Trophoblast cell (in vitro differentiated cells and primary cell): ENCODE data around the gene KLC1.
A peak's percentile ranks its signal among the peaks of the same experiment; 100 is the strongest.

Source experiments
- DNase-seq, 2 donors: peaks; one replicate each; pipeline ENCODE4 v3.0.0-alpha.2; 2016
- H2AFZ ChIP-seq: 2 replicates; pipeline ENCODE4 v1.6.1; 2013; ENCODE audit warnings: low read length, moderate library complexity, mild to moderate bottlenecking; ENCODE audit not compliant: insufficient read depth, poor library complexity
- H2AK5ac ChIP-seq: 2 replicates; pipeline ENCODE4 v1.6.1; 2013; ENCODE audit warnings: mild to moderate bottlenecking, low read length
- H2BK120ac ChIP-seq: 2 replicates; pipeline ENCODE4 v1.6.1; 2013; ENCODE audit warnings: low read length, mild to moderate bottlenecking, moderate library complexity; ENCODE audit not compliant: insufficient read depth, poor library complexity
- H2BK12ac ChIP-seq: 2 replicates; pipeline ENCODE4 v1.6.1; 2013; ENCODE audit warnings: mild to moderate bottlenecking, low read length, moderate library complexity
- H2BK5ac ChIP-seq: 2 replicates; pipeline ENCODE4 v1.6.1; 2013; ENCODE audit warnings: low read length, low read depth, moderate library complexity, mild to moderate bottlenecking; ENCODE audit not compliant: poor library complexity
- H3K14ac ChIP-seq: 2 replicates; pipeline ENCODE4 v1.6.1; 2013; ENCODE audit warnings: mild to moderate bottlenecking, low read length
- H3K18ac ChIP-seq: 2 replicates; pipeline ENCODE4 v1.6.1; 2013; ENCODE audit warnings: mild to moderate bottlenecking, low read length
- H3K23ac ChIP-seq: 2 replicates; pipeline ENCODE4 v1.6.1; 2013; ENCODE audit warnings: low read length
- H3K27ac ChIP-seq: 2 replicates; pipeline ENCODE4 v1.5.1; 2013; ENCODE audit warnings: low read depth, mild to moderate bottlenecking, inconsistent platforms, low read length, moderate library complexity
- H3K27me3 ChIP-seq: 2 replicates; pipeline ENCODE4 v1.6.1; 2013; ENCODE audit warnings: inconsistent platforms, mild to moderate bottlenecking, low read length, moderate library complexity; ENCODE audit not compliant: insufficient read depth
- H3K36me3 ChIP-seq, 2 experiments: 1 replicate in 1 of 2; 2 replicates in 1 of 2; pipeline ENCODE4 v1.6.1; 2013; ENCODE audit warnings: low read length in 2 of 2, mild to moderate bottlenecking in 2 of 2, moderate library complexity in 1 of 2; ENCODE audit not compliant: insufficient read depth in 2 of 2, control insufficient read depth in 1 of 2
- H3K4ac ChIP-seq: 2 replicates; pipeline ENCODE4 v1.6.1; 2013; ENCODE audit warnings: low read depth, mild to moderate bottlenecking, low read length, moderate library complexity
- H3K4me1 ChIP-seq, 2 experiments: 1 replicate in 1 of 2; 2 replicates in 1 of 2; pipeline ENCODE4 v1.6.1; 2013; ENCODE audit warnings: low read length in 2 of 2, mild to moderate bottlenecking in 2 of 2, moderate library complexity in 1 of 2; ENCODE audit not compliant: insufficient read depth in 2 of 2, control insufficient read depth in 1 of 2
- H3K4me2 ChIP-seq: 2 replicates; pipeline ENCODE4 v1.6.1; 2013; ENCODE audit warnings: inconsistent platforms, mild to moderate bottlenecking, low read length, moderate library complexity
- H3K4me3 ChIP-seq: 2 replicates; pipeline ENCODE4 v1.5.1; 2013; ENCODE audit warnings: mild to moderate bottlenecking, low read depth, low read length, inconsistent platforms
- H3K79me1 ChIP-seq: one replicate; pipeline ENCODE4 v1.6.1; 2013; ENCODE audit warnings: low read length
- H3K79me2 ChIP-seq: 2 replicates; pipeline ENCODE4 v1.6.1; 2013; ENCODE audit warnings: low read length, mild to moderate bottlenecking; ENCODE audit not compliant: control insufficient read depth, insufficient read depth, poor library complexity
- H3K9ac ChIP-seq: 2 replicates; pipeline ENCODE4 v1.6.1; 2013; ENCODE audit warnings: mild to moderate bottlenecking, low read length
- H3K9me3 ChIP-seq: 2 replicates; pipeline ENCODE4 v1.6.1; 2013; ENCODE audit warnings: low read depth, mild to moderate bottlenecking, control low read depth, inconsistent platforms, low read length; ENCODE audit not compliant: insufficient read depth
- H4K12ac ChIP-seq: 2 replicates; pipeline ENCODE4 v1.6.1; 2013; ENCODE audit warnings: low read depth, mild to moderate bottlenecking, low read length, moderate library complexity
- H4K8ac ChIP-seq: 2 replicates; pipeline ENCODE4 v1.6.1; 2013; ENCODE audit warnings: low read depth, mild to moderate bottlenecking, low read length, moderate library complexity
- H4K91ac ChIP-seq: one replicate; pipeline ENCODE4 v1.6.1; 2013; ENCODE audit warnings: low read depth, mild to moderate bottlenecking, low read length, moderate library complexity
- WGBS: extraction: QIAGEN DNeasy Blood & Tissue Kit; methylation state at CpG from one replicate; pipeline ENCODE4 v1.1.7; 2013; ENCODE audit warnings: missing lambda C conversion rate; ENCODE audit not compliant: insufficient read length, insufficient coverage; ENCODE audit errors: extremely low coverage; 5-methylcytosine and 5-hydroxymethylcytosine counted together

KLC1 gene

DNA sequence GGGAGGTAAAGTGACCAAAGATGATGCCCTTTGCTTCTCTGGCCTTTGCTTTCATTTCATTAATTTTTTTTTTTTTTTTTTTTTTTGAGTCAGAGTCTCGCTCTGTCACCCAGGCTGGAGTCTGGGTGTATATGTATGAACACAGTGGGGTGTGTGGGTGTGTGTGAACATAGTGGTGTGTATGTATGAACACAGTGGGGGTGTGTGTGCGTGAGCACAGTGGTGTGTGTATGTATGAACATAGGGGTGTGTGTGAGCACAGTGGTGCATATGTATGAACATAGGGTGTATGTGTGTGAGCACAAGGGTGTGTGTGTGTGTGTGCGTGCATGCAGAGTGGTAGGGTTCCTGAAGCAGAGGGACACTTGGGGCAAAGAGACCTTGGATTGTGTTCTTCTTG lies 9.6 kb downstream of the KLC1 start:
- peaks cover 4 to 6% of the 10 kb centered on the region in 2 experiments for H3K36me3 ChIP-seq
- H3K79me2 ChIP-seq = peaks cover 13% of the 10 kb centered on the region
- no peak overlapping the region for H3K4me2 ChIP-seq
- no peak overlapping the region for H4K12ac ChIP-seq
- H2BK120ac ChIP-seq = no peak overlapping the region
- H3K4me1 ChIP-seq = peaks cover 2 to 3% of the 10 kb centered on the region in 2 experiments
- peak overlapping the region; percentile 9 for H3K4ac ChIP-seq
- no peak overlapping the region for H3K4me3 ChIP-seq
- no peak overlapping the region for H3K9ac ChIP-seq
- no peak overlapping the region for H3K27ac ChIP-seq
- no peaks in the 10 kb centered on the region for H3K27me3 ChIP-seq
- no peak overlapping the region for H3K18ac ChIP-seq
- no peak overlapping the region for H4K91ac ChIP-seq
- H2AFZ ChIP-seq = no peak overlapping the region
- no peak overlapping the region for H3K14ac ChIP-seq
- H2BK5ac ChIP-seq = no peak overlapping the region
- H4K8ac ChIP-seq = no peak overlapping the region
- H2BK12ac ChIP-seq = no peak overlapping the region
- no peaks in the 10 kb centered on the region for H3K9me3 ChIP-seq
- no peak overlapping the region for H2AK5ac ChIP-seq
- WGBS = no CpG with 5 or more reads among the region's 3 CpGs
- DNase-seq = no peak
- peak overlapping the region; percentile 100 for H3K23ac ChIP-seq
- no peaks in the 10 kb centered on the region for H3K79me1 ChIP-seq

DNA sequence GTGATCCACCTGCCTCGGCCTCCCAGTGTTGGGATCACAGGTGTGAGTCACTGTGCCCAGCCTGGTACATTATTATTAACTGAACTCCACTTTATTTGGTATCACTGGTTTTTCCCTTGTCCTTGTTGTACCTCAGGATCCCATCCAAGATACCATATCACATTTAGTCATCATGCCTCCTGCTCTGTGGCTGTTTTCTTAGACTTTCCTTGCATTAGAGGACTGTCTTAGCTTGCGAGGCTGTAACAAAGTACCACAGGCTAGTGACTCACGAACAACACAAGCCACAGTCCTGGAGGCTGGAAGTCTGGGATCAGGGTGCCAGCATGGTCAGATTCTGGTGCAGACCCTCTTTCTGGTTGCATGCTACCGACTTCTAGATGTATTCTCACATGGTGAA lies 12.2 kb downstream of the KLC1 start:
- H2BK120ac ChIP-seq = no peak overlapping the region
- no peak overlapping the region for H4K91ac ChIP-seq
- H4K8ac ChIP-seq = no peak overlapping the region
- H3K23ac ChIP-seq = no peak overlapping the region
- no peak overlapping the region for H3K14ac ChIP-seq
- H3K18ac ChIP-seq = no peak overlapping the region
- WGBS = no CpG with 5 or more reads among the region's 4 CpGs
- H2BK12ac ChIP-seq = no peak overlapping the region
- no peak overlapping the region for H4K12ac ChIP-seq
- no peak overlapping the region for H2BK5ac ChIP-seq
- no peaks in the 10 kb centered on the region for H3K9me3 ChIP-seq
- peaks cover 17% of the 10 kb centered on the region for H3K79me2 ChIP-seq
- H3K4ac ChIP-seq = peak overlapping the region; percentile 57
- H3K27me3 ChIP-seq = no peaks in the 10 kb centered on the region
- H3K4me1 ChIP-seq = peaks cover 2 to 3% of the 10 kb centered on the region in 2 experiments
- H3K4me2 ChIP-seq = no peak overlapping the region
- H2AFZ ChIP-seq = no peak overlapping the region
- H3K79me1 ChIP-seq = no peaks in the 10 kb centered on the region
- H3K4me3 ChIP-seq = no peak overlapping the region
- H3K9ac ChIP-seq = no peak overlapping the region
- H2AK5ac ChIP-seq = no peak overlapping the region
- H3K36me3 ChIP-seq = peaks cover 8% of the 10 kb centered on the region in 2 experiments
- DNase-seq = peak; percentile 90 to 93
- H3K27ac ChIP-seq = no peak overlapping the region

DNA sequence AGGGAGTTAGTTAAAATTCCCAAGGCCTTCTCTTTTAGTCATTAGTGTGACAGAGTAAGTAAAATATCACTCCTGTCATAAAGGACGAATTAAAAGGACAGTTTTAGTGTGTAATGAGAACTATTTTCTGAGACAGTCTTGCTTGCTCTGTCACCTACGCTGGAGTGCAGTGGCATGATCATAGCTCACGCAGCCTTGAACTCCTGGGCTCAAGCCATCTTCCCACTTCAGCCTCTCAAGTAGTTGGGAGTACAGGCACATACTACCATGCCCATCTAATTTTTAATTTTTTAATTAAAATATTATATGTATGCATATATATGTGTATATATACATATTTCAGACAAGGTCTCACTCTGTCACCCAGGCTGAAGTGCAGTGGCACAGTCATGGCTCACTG lies 17.2 kb downstream of the KLC1 start:
- no peak overlapping the region for H3K4me3 ChIP-seq
- no peak overlapping the region for H2BK5ac ChIP-seq
- H2AFZ ChIP-seq = no peak overlapping the region
- no peak overlapping the region for H2BK12ac ChIP-seq
- no peak overlapping the region for H3K9ac ChIP-seq
- no peaks in the 10 kb centered on the region for H3K9me3 ChIP-seq
- no peak for DNase-seq
- H2BK120ac ChIP-seq = no peak overlapping the region
- H2AK5ac ChIP-seq = no peak overlapping the region
- peaks cover 4 to 8% of the 10 kb centered on the region in 2 experiments for H3K36me3 ChIP-seq
- no peak overlapping the region for H4K8ac ChIP-seq
- H3K14ac ChIP-seq = no peak overlapping the region
- H3K23ac ChIP-seq = no peak overlapping the region
- H4K12ac ChIP-seq = no peak overlapping the region
- H3K27me3 ChIP-seq = no peaks in the 10 kb centered on the region
- H4K91ac ChIP-seq = no peak overlapping the region
- H3K4ac ChIP-seq = peak overlapping the region; percentile 91
- WGBS = no CpG with 5 or more reads among the region's 3 CpGs
- peaks cover 16% of the 10 kb centered on the region for H3K79me2 ChIP-seq
- no peaks in the 10 kb centered on the region for H3K79me1 ChIP-seq
- no peak overlapping the region for H3K18ac ChIP-seq
- no peak overlapping the region for H3K4me2 ChIP-seq
- no peaks in the 10 kb centered on the region for H3K4me1 ChIP-seq
- no peak overlapping the region for H3K27ac ChIP-seq

DNA sequence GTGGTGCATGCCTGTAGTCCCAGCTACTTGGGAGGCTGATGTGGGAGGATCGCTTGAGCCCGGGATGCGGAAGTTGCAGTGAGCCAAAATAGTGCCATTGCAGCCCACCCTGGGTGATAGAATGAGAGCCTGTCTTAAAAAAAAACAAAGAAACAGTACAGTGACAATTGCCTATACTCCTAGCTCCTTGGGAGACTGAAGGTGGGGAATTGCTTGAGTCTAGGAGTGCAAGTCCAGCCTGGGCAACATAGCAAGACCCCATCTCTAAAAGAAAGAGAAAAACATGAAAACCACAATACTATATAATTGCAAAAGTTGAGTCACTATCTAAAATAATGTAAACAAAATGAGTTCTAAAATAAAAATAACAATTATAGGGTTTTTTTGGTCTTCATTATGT lies 20.0 kb downstream of the KLC1 start:
- H3K36me3 ChIP-seq = peaks cover 9 to 14% of the 10 kb centered on the region in 2 experiments
- H3K4me3 ChIP-seq = no peak overlapping the region
- DNase-seq = no peak
- no peak overlapping the region for H2BK12ac ChIP-seq
- no peak overlapping the region for H3K4me2 ChIP-seq
- H3K79me2 ChIP-seq = peaks cover 12% of the 10 kb centered on the region
- H3K79me1 ChIP-seq = no peaks in the 10 kb centered on the region
- H2AFZ ChIP-seq = no peak overlapping the region
- H3K4me1 ChIP-seq = no peaks in the 10 kb centered on the region
- no peaks in the 10 kb centered on the region for H3K27me3 ChIP-seq
- no peak overlapping the region for H3K18ac ChIP-seq
- no peak overlapping the region for H3K27ac ChIP-seq
- no peak overlapping the region for H3K14ac ChIP-seq
- H3K23ac ChIP-seq = no peak overlapping the region
- H2AK5ac ChIP-seq = no peak overlapping the region
- no peak overlapping the region for H4K91ac ChIP-seq
- H2BK5ac ChIP-seq = no peak overlapping the region
- no CpG with 5 or more reads among the region's 3 CpGs for WGBS
- no peak overlapping the region for H4K12ac ChIP-seq
- no peak overlapping the region for H2BK120ac ChIP-seq
- H4K8ac ChIP-seq = no peak overlapping the region
- no peak overlapping the region for H3K4ac ChIP-seq
- H3K9me3 ChIP-seq = no peaks in the 10 kb centered on the region
- H3K9ac ChIP-seq = no peak overlapping the region
